Measurements from ENCODE around the gene GAD1.

Gene GAD1

DNA sequence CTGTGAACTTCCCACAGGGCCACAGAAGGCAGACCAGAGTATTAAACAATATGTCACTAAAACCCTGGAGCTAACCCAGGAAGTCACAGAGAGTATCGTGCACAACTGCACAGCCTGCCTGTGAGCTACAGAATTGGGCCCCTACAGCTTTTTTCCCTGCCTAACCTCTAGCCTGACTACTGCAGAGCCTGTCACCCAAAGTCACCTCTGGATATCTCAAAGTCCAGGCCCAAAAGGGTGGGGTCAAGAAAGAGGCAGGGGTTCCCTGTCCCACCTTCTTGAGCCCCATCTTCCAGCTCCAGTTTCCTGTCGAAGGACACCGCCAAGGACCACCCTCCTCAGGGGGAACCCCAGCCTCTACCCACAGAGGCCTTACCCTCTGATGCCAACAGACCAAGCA, 13.5 kb downstream of the GAD1 start:
- Histone ChIP-seq H3K27ac (no peak overlapping the region), H3K9ac (no peak overlapping the region), H3K4me1 (peaks cover 18% of the 10 kb centered on the region), H2AFZ (no peak overlapping the region), H3K79me2 (no peaks in the 10 kb centered on the region), H3K27me3 (ENCODE audit: control insufficient read depth, insufficient read depth, low read length) (no peaks in the 10 kb centered on the region), H3K4me3 (ENCODE audit: low read depth, low read length) (no peak overlapping the region), H3K4me2 (ENCODE audit: low read length) (no peak overlapping the region), H3K9me3 (ENCODE audit: control insufficient read depth, low read length) (no peaks in the 10 kb centered on the region), H3K36me3 (ENCODE audit: control insufficient read depth, insufficient read depth, low read length) (no peaks in the 10 kb centered on the region)
- TF ChIP-seq, protein P1, sequence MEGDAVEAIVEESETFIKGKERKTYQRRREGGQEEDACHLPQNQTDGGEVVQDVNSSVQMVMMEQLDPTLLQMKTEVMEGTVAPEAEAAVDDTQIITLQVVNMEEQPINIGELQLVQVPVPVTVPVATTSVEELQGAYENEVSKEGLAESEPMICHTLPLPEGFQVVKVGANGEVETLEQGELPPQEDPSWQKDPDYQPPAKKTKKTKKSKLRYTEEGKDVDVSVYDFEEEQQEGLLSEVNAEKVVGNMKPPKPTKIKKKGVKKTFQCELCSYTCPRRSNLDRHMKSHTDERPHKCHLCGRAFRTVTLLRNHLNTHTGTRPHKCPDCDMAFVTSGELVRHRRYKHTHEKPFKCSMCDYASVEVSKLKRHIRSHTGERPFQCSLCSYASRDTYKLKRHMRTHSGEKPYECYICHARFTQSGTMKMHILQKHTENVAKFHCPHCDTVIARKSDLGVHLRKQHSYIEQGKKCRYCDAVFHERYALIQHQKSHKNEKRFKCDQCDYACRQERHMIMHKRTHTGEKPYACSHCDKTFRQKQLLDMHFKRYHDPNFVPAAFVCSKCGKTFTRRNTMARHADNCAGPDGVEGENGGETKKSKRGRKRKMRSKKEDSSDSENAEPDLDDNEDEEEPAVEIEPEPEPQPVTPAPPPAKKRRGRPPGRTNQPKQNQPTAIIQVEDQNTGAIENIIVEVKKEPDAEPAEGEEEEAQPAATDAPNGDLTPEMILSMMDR (IDR thresholded peaks at IDR 0.05): no peak

DNA sequence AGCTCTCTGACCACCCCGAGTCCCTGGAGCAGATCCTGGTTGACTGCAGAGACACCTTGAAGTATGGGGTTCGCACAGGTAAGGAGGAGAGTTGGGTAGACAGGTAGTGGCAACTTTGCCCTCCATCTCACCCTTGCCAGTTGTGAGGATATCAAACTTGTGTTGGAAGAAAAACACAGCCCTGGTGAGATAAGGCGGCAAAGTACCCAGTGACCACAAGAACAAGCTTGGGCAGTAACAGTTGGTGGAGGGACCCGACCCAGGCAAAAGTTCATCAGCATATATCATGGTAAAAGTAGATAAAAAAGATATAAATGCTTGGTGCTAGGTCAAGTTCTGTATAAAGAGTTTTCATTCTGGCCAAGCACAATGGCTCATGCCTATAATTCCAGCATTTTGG, 14.4 kb downstream of the GAD1 start:
- Histone ChIP-seq H2AFZ (no peak overlapping the region), H3K4me2 (ENCODE audit: low read length) (no peak overlapping the region), H3K36me3 (ENCODE audit: control insufficient read depth, insufficient read depth, low read length) (no peaks in the 10 kb centered on the region), H3K9ac (no peak overlapping the region), H3K4me3 (ENCODE audit: low read depth, low read length) (no peak overlapping the region), H3K79me2 (no peaks in the 10 kb centered on the region), H3K27ac (no peak overlapping the region), H3K9me3 (ENCODE audit: control insufficient read depth, low read length) (no peaks in the 10 kb centered on the region), H3K4me1 (peaks cover 26% of the 10 kb centered on the region), H3K27me3 (ENCODE audit: control insufficient read depth, insufficient read depth, low read length) (no peaks in the 10 kb centered on the region)
- TF ChIP-seq, protein P1 (IDR thresholded peaks at IDR 0.05): no peak

DNA sequence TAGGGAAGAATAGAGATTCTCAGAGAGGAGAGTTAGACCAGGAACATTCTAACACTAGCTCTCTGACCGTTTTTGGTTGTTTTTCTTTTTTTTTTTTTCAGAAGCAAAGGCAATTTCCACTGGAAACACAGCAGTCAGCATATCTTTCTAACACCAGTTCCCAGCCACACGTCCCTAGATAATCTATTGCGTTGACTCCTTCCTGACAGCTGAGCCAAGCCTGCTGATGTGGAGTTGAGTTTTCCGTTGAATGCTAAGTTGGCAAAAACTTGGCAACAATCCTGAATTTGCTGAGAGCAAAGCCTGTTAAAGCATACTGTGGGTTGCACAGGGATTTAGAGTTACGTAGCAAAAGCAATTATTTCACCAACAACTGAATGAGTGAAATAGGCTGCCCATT, 19.3 kb downstream of the GAD1 start:
- Histone ChIP-seq H3K79me2 (no peaks in the 10 kb centered on the region), H3K27me3 (ENCODE audit: control insufficient read depth, insufficient read depth, low read length) (no peaks in the 10 kb centered on the region), H2AFZ (no peak overlapping the region), H3K9me3 (ENCODE audit: control insufficient read depth, low read length) (no peaks in the 10 kb centered on the region), H3K36me3 (ENCODE audit: control insufficient read depth, insufficient read depth, low read length) (no peaks in the 10 kb centered on the region), H3K9ac (no peak overlapping the region), H3K4me3 (ENCODE audit: low read depth, low read length) (no peak overlapping the region), H3K4me1 (peaks cover 31% of the 10 kb centered on the region), H3K4me2 (ENCODE audit: low read length) (peak overlapping the region; percentile 18), H3K27ac (peak overlapping the region; percentile 74)
- TF ChIP-seq, protein P1 (IDR thresholded peaks at IDR 0.05): no peak

DNA sequence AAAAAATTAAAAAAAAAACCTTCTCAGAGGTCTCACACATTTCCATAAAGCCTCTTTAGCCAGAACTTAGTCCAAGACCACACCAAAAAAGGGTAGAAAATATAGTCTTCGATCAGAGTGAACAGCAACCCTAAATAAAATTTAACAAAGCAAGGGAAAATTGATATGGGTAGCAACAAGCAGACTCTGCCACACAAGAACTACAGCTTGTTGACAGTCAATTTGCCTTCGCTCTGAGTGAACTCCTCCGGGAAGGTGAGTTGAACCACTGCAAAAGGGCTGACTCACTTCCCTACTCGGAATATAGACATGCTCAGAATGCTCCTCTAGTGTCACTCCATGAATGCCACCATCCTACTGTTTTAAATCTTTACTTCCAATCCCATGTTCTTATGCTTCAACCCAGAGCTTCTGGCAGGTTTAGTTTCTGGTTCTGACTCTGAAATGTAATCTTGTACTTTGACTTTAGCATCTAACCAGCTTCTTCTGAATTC, 24.1 kb downstream of the GAD1 start:
- TF ChIP-seq, protein P1 (IDR thresholded peaks at IDR 0.05): no peak
- Histone ChIP-seq H3K4me1 (peaks cover 27% of the 10 kb centered on the region), H3K9ac (no peak overlapping the region), H3K4me3 (ENCODE audit: low read depth, low read length) (no peak overlapping the region), H3K36me3 (ENCODE audit: control insufficient read depth, insufficient read depth, low read length) (no peaks in the 10 kb centered on the region), H2AFZ (no peak overlapping the region), H3K9me3 (ENCODE audit: control insufficient read depth, low read length) (no peaks in the 10 kb centered on the region), H3K79me2 (no peaks in the 10 kb centered on the region), H3K4me2 (ENCODE audit: low read length) (no peak overlapping the region), H3K27ac (no peak overlapping the region), H3K27me3 (ENCODE audit: control insufficient read depth, insufficient read depth, low read length) (no peaks in the 10 kb centered on the region)

DNA sequence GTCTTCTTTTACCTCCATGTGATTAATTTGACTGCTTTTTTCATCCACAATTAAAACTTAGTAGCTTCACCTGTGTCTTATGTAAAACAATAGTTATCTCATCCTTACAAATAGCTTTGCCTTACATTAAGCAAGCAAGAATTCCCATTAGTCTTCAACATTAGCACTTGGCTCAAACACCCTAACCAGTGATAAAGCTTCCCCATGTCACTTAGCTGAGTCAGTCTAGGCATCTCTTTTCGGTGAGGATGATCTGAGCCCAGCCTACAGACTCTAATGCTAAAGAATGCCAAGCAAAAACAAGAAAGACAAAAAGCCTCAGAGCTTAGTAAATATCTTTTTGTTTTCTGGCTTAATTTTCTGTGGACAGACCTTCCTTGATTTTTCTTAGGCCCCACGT, 26.1 kb downstream of the GAD1 start:
- Histone ChIP-seq H3K9ac (no peak overlapping the region), H3K27me3 (ENCODE audit: control insufficient read depth, insufficient read depth, low read length) (no peaks in the 10 kb centered on the region), H3K4me2 (ENCODE audit: low read length) (peak overlapping the region; percentile 20), H3K36me3 (ENCODE audit: control insufficient read depth, insufficient read depth, low read length) (no peaks in the 10 kb centered on the region), H2AFZ (no peak overlapping the region), H3K4me1 (peaks cover 18% of the 10 kb centered on the region), H3K4me3 (ENCODE audit: low read depth, low read length) (peak overlapping the region; percentile 16), H3K27ac (peak overlapping the region; percentile 54), H3K79me2 (no peaks in the 10 kb centered on the region), H3K9me3 (ENCODE audit: control insufficient read depth, low read length) (no peaks in the 10 kb centered on the region)
- TF ChIP-seq, protein P1 (IDR thresholded peaks at IDR 0.05): no peak
